Endothelial cell of hepatic sinusoid (primary cell): ENCODE results near the gene CHMP3.

Source experiments
- in situ Hi-C: cut with HindIII; loops from 2 replicates; pipeline ENCODE4 v1.10.0; 2017; ENCODE audit warnings: low sequenced_read_pairs

CHMP3 gene

GRCh38 chr2:86562922-86563649, at the start of gene CHMP3:
Gene CHMP3, minus strand, starts transcription at chr2:86563443. Its CDS starts 95 bp downstream, at chr2:86563348.
- in situ Hi-C loops: no loop called here

- in situ Hi-C loops: loop anchor here (10.0 kb wide), 1 partner anchor 154 kb away; no protein-coding TSS in a partner anchor
Measured at GRCh38 chr2:86610871-86611270, 47.6 kb upstream of the CHMP3 start.

GRCh38 chr2:86608832-86609410, 45.7 kb upstream of the CHMP3 start:
- in situ Hi-C loops: no loop called here

- in situ Hi-C loops: no loop called here
Measured at GRCh38 chr2:86603905-86604304, 40.7 kb upstream of the CHMP3 start.

GRCh38 chr2:86598966-86599365, 35.7 kb upstream of the CHMP3 start:
- in situ Hi-C loops: no loop called here

- in situ Hi-C loops: no loop called here
Measured at GRCh38 chr2:86596118-86596517, 32.9 kb upstream of the CHMP3 start.

GRCh38 chr2:86593266-86593665, 30.0 kb upstream of the CHMP3 start:
- in situ Hi-C loops: loop anchor here (5.0 kb wide), 1 partner anchor 96 kb away; no protein-coding TSS in a partner anchor

GRCh38 chr2:86592547-86593230, 29.4 kb upstream of the CHMP3 start:
- in situ Hi-C loops: loop anchor here (5.0 kb wide), 1 partner anchor 95 kb away; no protein-coding TSS in a partner anchor

- in situ Hi-C loops: loop anchor here (5.0 kb wide), 1 partner anchor 92 kb away; no protein-coding TSS in a partner anchor
Measured at GRCh38 chr2:86589701-86590100, 26.5 kb upstream of the CHMP3 start.

- in situ Hi-C loops: no loop called here
Measured at GRCh38 chr2:86584151-86584913, 21.1 kb upstream of the CHMP3 start.

- in situ Hi-C loops: no loop called here
Measured at GRCh38 chr2:86580560-86580959, 17.3 kb upstream of the CHMP3 start.

GRCh38 chr2:86577817-86578456, 14.7 kb upstream of the CHMP3 start:
- in situ Hi-C loops: no loop called here

GRCh38 chr2:86570059-86570458, 6.8 kb upstream of the CHMP3 start:
- in situ Hi-C loops: no loop called here

- in situ Hi-C loops: no loop called here
Measured at GRCh38 chr2:86566821-86567190, 3.6 kb upstream of the CHMP3 start.

GRCh38 chr2:86566158-86566820, 3.0 kb upstream of the CHMP3 start:
- in situ Hi-C loops: no loop called here

GRCh38 chr2:86563650-86564061, 413 bp upstream of the CHMP3 start:
- in situ Hi-C loops: no loop called here

- in situ Hi-C loops: no loop called here
Measured at GRCh38 chr2:86562485-86562921, 740 bp downstream of the CHMP3 start.

GRCh38 chr2:86557836-86558235, 5.4 kb downstream of the CHMP3 start:
- in situ Hi-C loops: no loop called here

GRCh38 chr2:86556508-86556907, 6.7 kb downstream of the CHMP3 start:
- in situ Hi-C loops: no loop called here

GRCh38 chr2:86552889-86553288, 10.4 kb downstream of the CHMP3 start:
- in situ Hi-C loops: no loop called here
